Neural progenitor cell (in vitro differentiated cells): Measurements from ENCODE around the gene MTRFR. TPM values are rescaled to one million over a fixed set of nuclear protein-coding genes. Genes with fewer than 3 reads are reported as not detected.
A peak's percentile ranks its signal among the peaks of the same experiment; 100 is the strongest.

Source experiments
- DNase-seq: peaks from one replicate; pipeline ENCODE4 v3.0.0-alpha.2; 2016; ENCODE audit warnings: low spot score
- H2AFZ ChIP-seq: fragments of 200-600 bp; sonication (generic); replicated peaks from 2 replicates; pipeline ENCODE4 v1.6.1; 2016; ENCODE audit warnings: antibody characterized with exemption
- H3F3A ChIP-seq: fragments of 200-600 bp; sonication (generic); 2 replicates; pipeline ENCODE4 v1.6.1; 2016; ENCODE audit warnings: antibody characterized with exemption, low read depth
- H3K27ac ChIP-seq: fragments of 200-600 bp; sonication (generic); 2 replicates; pipeline ENCODE4 v1.5.1; 2016; ENCODE audit warnings: mild to moderate bottlenecking
- H3K27me3 ChIP-seq: fragments of 200-600 bp; sonication (generic); 2 replicates; pipeline ENCODE4 v1.6.1; 2016; ENCODE audit warnings: mild to moderate bottlenecking, moderate library complexity
- H3K36me3 ChIP-seq: fragments of 200-600 bp; sonication (generic); 2 replicates; pipeline ENCODE4 v1.5.1; 2016
- H3K4me1 ChIP-seq: fragments of 200-600 bp; sonication (generic); 2 replicates; pipeline ENCODE4 v1.6.1; 2016; ENCODE audit warnings: mixed run types
- H3K4me2 ChIP-seq: fragments of 200-600 bp; sonication (generic); 2 replicates; pipeline ENCODE4 v1.6.1; 2016
- H3K4me3 ChIP-seq: fragments of 200-600 bp; sonication (generic); 2 replicates; pipeline ENCODE4 v1.5.1; 2016
- H3K79me2 ChIP-seq: fragments of 200-600 bp; sonication (generic); 2 replicates; pipeline ENCODE4 v1.6.1; 2016; ENCODE audit warnings: low read depth
- H3K9ac ChIP-seq: fragments of 200-600 bp; sonication (generic); 2 replicates; pipeline ENCODE4 v1.6.1; 2016
- H3K9me3 ChIP-seq: fragments of 200-600 bp; sonication (generic); 2 replicates; pipeline ENCODE4 v1.5.1; 2016; ENCODE audit warnings: low read depth
- H4K20me1 ChIP-seq: fragments of 200-600 bp; sonication (generic); 2 replicates; pipeline ENCODE4 v1.6.1; 2016; ENCODE audit warnings: low read depth
- H3K27ac Mint-ChIP-seq: 3 replicates; pipeline ENCODE4 v1.8.0; 2021; ENCODE audit warnings: mixed read lengths
- H3K27me3 Mint-ChIP-seq: 2 replicates; pipeline ENCODE4 v1.8.0; 2022; ENCODE audit warnings: low read depth, mild to moderate bottlenecking, inconsistent platforms, moderate library complexity, mixed read lengths; ENCODE audit not compliant: insufficient read depth
- H3K36me3 Mint-ChIP-seq: 3 replicates; pipeline ENCODE4 v1.8.0; 2021; ENCODE audit warnings: mixed read lengths
- H3K4me1 Mint-ChIP-seq: 3 replicates; pipeline ENCODE4 v1.8.0; 2021; ENCODE audit warnings: mixed read lengths
- H3K4me3 Mint-ChIP-seq: 3 replicates; pipeline ENCODE4 v1.8.0; 2021; ENCODE audit warnings: mild to moderate bottlenecking, moderate library complexity, mixed read lengths
- H3K9me3 Mint-ChIP-seq: 3 replicates; pipeline ENCODE4 v1.8.0; 2020; ENCODE audit warnings: mixed read lengths
- EZH2 ChIP-seq: fragments of 200-600 bp; sonication (generic); IDR thresholded peaks from 2 replicates; pipeline ENCODE4 v1.6.1; 2017; ENCODE audit warnings: antibody characterized with exemption, mild to moderate bottlenecking, moderate library complexity
- EZH2phosphoT487 ChIP-seq: fragments of 200-600 bp; sonication (generic); IDR thresholded peaks from 2 replicates; pipeline ENCODE4 v1.6.1; 2017; ENCODE audit warnings: antibody characterized with exemption
- total RNA-seq: library from RNA; depleted of rRNA; stranded (reverse); fragments of >200 nt; gene quantifications from 2 replicates; pipeline ENCODE4 v1.2.3, GENCODE V29; 2015; ENCODE audit warnings: low replicate concordance
- TF ChIP-seq, protein P1 (sequence below): fragments of 200-600 bp; sonication (generic); IDR thresholded peaks from 2 replicates; pipeline ENCODE4 v1.5.1; 2017; ENCODE audit warnings: antibody characterized with exemption, mild to moderate bottlenecking

MTRFR gene
- total RNA-seq, 1 donor from 2014 or later: 12.7 TPM

DNA sequence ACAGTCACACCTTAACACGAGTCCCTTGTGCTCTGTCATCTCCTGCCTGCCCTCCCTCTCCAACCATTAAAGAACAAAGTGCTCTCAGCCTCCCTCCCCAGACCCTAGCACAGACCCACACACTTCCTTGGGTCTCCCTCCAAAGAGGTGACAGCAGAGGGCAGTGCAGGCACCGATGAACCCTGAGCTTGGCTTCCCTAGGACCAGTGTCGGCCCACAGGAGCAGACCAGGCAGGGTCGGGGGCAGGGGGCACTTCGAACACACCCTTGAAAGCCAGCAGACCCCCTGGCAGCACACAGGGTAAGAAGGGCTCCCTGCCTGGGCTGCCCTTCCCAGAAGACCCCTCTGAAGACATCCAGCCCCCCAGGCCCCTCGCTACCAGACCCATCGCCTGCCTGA lies 31.4 kb downstream of the MTRFR start:
- peaks cover 49% of the 10 kb centered on the region for H3K4me1 ChIP-seq
- no peak overlapping the region for H3K4me3 ChIP-seq
- H4K20me1 ChIP-seq: peaks cover 6% of the 10 kb centered on the region
- H3K79me2 ChIP-seq: peaks cover 82% of the 10 kb centered on the region
- Mint-ChIP-seq H3K9me3 (no peaks in the 10 kb centered on the region), H3K27ac (peak overlapping the region; percentile 76), H3K27me3 (peaks cover 4% of the 10 kb centered on the region), H3K4me3 (peak overlapping the region; percentile 6), H3K4me1 (peaks cover 21% of the 10 kb centered on the region), H3K36me3 (peaks cover 41% of the 10 kb centered on the region)
- no peaks in the 10 kb centered on the region for H3K27me3 ChIP-seq
- peak; percentile 66 for DNase-seq
- H3K27ac ChIP-seq: peak overlapping the region; percentile 54
- TF ChIP-seq EZH2 (no peak), EZH2phosphoT487 (no peak)
- TF ChIP-seq, protein P1, sequence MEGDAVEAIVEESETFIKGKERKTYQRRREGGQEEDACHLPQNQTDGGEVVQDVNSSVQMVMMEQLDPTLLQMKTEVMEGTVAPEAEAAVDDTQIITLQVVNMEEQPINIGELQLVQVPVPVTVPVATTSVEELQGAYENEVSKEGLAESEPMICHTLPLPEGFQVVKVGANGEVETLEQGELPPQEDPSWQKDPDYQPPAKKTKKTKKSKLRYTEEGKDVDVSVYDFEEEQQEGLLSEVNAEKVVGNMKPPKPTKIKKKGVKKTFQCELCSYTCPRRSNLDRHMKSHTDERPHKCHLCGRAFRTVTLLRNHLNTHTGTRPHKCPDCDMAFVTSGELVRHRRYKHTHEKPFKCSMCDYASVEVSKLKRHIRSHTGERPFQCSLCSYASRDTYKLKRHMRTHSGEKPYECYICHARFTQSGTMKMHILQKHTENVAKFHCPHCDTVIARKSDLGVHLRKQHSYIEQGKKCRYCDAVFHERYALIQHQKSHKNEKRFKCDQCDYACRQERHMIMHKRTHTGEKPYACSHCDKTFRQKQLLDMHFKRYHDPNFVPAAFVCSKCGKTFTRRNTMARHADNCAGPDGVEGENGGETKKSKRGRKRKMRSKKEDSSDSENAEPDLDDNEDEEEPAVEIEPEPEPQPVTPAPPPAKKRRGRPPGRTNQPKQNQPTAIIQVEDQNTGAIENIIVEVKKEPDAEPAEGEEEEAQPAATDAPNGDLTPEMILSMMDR: peak; percentile 49
- peaks cover 64% of the 10 kb centered on the region for H3F3A ChIP-seq
- no peak overlapping the region for H3K4me2 ChIP-seq
- H3K9ac ChIP-seq: no peak overlapping the region
- no peak overlapping the region for H2AFZ ChIP-seq
- no peaks in the 10 kb centered on the region for H3K36me3 ChIP-seq
- no peaks in the 10 kb centered on the region for H3K9me3 ChIP-seq

DNA sequence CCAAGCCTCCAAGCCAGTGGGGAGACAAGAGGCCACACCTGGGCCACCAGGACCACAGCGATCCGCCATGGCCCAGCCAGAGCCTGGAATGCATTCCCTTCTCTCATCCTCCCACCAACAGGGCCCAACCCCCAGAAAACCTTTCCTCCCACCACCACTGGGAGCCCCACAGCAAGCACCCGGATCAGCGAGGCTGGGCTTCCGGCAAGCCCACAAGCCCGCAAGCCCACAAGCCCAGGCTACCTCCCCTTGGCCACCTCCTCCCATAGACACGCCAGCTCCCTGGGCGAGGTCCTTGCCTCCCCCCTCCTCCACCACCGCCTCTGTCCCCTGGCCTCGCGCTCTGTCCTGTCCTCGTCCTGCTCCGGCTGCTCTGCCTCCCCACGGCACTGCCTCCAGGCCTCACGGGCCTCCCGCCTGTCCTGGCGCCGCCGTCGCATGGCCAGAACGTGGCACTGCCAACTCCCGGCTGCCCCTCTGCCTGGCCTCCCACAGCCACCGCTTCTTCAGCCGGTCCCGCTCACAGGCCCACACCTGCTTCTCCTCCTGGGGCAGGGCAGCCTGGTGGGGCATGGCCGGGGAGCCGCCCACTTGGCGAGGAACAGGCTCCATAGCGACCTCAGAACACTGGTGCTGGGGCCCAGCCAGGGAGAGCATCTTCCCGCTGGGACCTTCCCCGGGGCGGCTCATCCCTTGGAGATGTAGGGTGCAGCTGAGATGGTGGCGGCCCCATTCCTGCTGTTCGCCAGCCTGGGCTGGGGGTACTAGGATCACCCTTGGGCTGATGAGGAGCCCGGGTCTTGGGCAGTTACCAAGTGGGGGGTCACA lies 32.8 kb downstream of the MTRFR start:
- DNase-seq: no peak
- Histone ChIP-seq H4K20me1 (peaks cover 6% of the 10 kb centered on the region), H3K9ac (no peak overlapping the region), H3K4me1 (peaks cover 34% of the 10 kb centered on the region), H3K4me2 (no peak overlapping the region), H3K9me3 (no peaks in the 10 kb centered on the region), H2AFZ (no peak overlapping the region), H3K27ac (peak overlapping the region; percentile 37), H3K4me3 (no peak overlapping the region), H3F3A (peaks cover 60% of the 10 kb centered on the region), H3K36me3 (no peaks in the 10 kb centered on the region), H3K27me3 (no peaks in the 10 kb centered on the region), H3K79me2 (peaks cover 86% of the 10 kb centered on the region)
- Mint-ChIP-seq H3K27me3 (peaks cover 4% of the 10 kb centered on the region), H3K36me3 (peaks cover 37% of the 10 kb centered on the region), H3K4me1 (peaks cover 26% of the 10 kb centered on the region), H3K9me3 (no peaks in the 10 kb centered on the region), H3K4me3 (no peak overlapping the region), H3K27ac (no peak overlapping the region)
- no peak for TF ChIP-seq EZH2

DNA sequence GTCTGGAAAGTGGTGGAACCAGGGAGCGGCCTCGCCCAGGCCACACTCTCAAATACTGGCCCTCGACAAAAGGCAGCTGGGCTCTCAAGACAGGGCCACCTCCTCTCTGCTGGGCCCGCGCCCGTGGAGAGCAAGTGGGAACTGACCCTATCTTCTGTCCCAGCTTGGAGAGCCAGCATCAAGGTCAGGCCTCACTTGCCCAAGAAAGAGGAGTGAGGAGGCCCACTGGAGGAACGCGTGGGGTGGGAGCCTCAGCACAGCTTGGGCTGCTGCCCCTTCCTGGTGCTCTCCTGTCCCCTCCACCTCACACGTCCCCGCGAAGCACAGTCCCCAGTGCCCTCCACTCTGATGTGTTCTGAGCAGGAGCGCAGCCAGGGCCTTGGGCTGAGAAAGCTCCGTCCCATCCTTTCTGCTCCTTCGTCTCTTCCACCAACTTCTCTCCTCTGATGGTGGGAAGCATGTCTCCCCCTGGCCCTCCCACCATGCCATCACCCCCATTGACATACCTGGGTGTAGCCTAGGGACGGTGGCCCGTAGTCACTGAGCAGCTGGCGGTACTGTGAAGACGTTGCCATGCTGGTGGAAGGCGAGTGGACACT lies 33.5 kb downstream of the MTRFR start:
- peaks cover 29% of the 10 kb centered on the region for H3K4me1 ChIP-seq
- H3K36me3 Mint-ChIP-seq: peaks cover 33% of the 10 kb centered on the region

More for the DNA sequence above, 33.5 kb downstream of the MTRFR start:
- no peaks in the 10 kb centered on the region for H3K27me3 ChIP-seq
- peaks cover 5% of the 10 kb centered on the region for H4K20me1 ChIP-seq
- no peak for TF ChIP-seq EZH2phosphoT487
- TF ChIP-seq, protein P1: no peak
- no peak for TF ChIP-seq EZH2
- no peak overlapping the region for H3K4me2 ChIP-seq
- H3K4me1 Mint-ChIP-seq: peaks cover 26% of the 10 kb centered on the region
- peaks cover 90% of the 10 kb centered on the region for H3K79me2 ChIP-seq
- no peaks in the 10 kb centered on the region for H3K9me3 ChIP-seq
- no peak overlapping the region for H3K27ac Mint-ChIP-seq
- H3K27ac ChIP-seq: no peak overlapping the region
- no peaks in the 10 kb centered on the region for H3K36me3 ChIP-seq
- H3K27me3 Mint-ChIP-seq: peaks cover 4% of the 10 kb centered on the region
- H3K4me3 ChIP-seq: no peak overlapping the region
- peaks cover 53% of the 10 kb centered on the region for H3F3A ChIP-seq
- no peaks in the 10 kb centered on the region for H3K9me3 Mint-ChIP-seq
- H3K9ac ChIP-seq: no peak overlapping the region
- no peak for DNase-seq
- H2AFZ ChIP-seq: no peak overlapping the region
- no peak overlapping the region for H3K4me3 Mint-ChIP-seq
